Liver (tissue), 9 donors: ENCODE data around the gene RPS6KA4. TPM values are rescaled to one million over a fixed set of nuclear protein-coding genes. Genes with fewer than 3 reads are reported as not detected.
"Not testable (repeated sequence)": the region's sequence is repeated elsewhere in the genome, so short reads cannot be mapped to it uniquely, and the experiment has no call there.

Experiments
- DNase-seq: peaks from one replicate; pipeline ENCODE4 v3.0.0-alpha.2; 2017; ENCODE audit warnings: low spot score
- H3K27ac ChIP-seq, 2 donors: one replicate each; pipeline ENCODE4 v1.7.0; 2013; ENCODE audit warnings: inconsistent platforms in 2 of 2, low read length in 2 of 2, control low read depth in 1 of 2, low read depth in 1 of 2, mild to moderate bottlenecking in 1 of 2
- H3K27me3 ChIP-seq, 4 donors: one replicate each; pipeline versions ENCODE4 v1.6.1 to v1.7.0; 2013; ENCODE audit warnings: low read length in 3 of 4, inconsistent platforms in 1 of 4, mild to moderate bottlenecking in 1 of 4, moderate library complexity in 1 of 4; ENCODE audit not compliant: control insufficient read depth in 4 of 4, insufficient read depth in 4 of 4
- H3K36me3 ChIP-seq, 4 donors: one replicate each; pipeline versions ENCODE4 v1.6.1 to v1.7.0; 2013; ENCODE audit warnings: low read length in 3 of 4, mild to moderate bottlenecking in 3 of 4, low read depth in 1 of 4, moderate library complexity in 1 of 4; ENCODE audit not compliant: control insufficient read depth in 4 of 4, insufficient read depth in 3 of 4
- H3K4me1 ChIP-seq, 4 donors: one replicate each; pipeline versions ENCODE4 v1.6.1 to v1.7.0; 2013; ENCODE audit warnings: low read length in 3 of 4, mild to moderate bottlenecking in 3 of 4, moderate library complexity in 1 of 4; ENCODE audit not compliant: control insufficient read depth in 4 of 4, insufficient read depth in 4 of 4
- H3K4me3 ChIP-seq, 3 donors: one replicate each; pipeline versions ENCODE4 v1.6.1 to v1.7.0; 2013; ENCODE audit warnings: low read length in 3 of 3, control low read depth in 1 of 3, low read depth in 1 of 3, mild to moderate bottlenecking in 1 of 3
- H3K9ac ChIP-seq, 2 donors: one replicate each; pipeline ENCODE4 v1.7.0; 2013; ENCODE audit warnings: low read length in 2 of 2, mild to moderate bottlenecking in 2 of 2, moderate library complexity in 2 of 2, control low read depth in 1 of 2, low read depth in 1 of 2
- H3K9me3 ChIP-seq, 4 donors: one replicate each; pipeline versions ENCODE4 v1.6.1 to v1.7.0; 2013; ENCODE audit warnings: low read length in 3 of 4; ENCODE audit not compliant: control insufficient read depth in 4 of 4
- ATF3 ChIP-seq: IDR thresholded peaks from 2 replicates; pipeline ENCODE4 v1.6.1; 2016; ENCODE audit warnings: antibody characterized with exemption
- CTCF ChIP-seq: fragments of 150-350 bp; IDR thresholded peaks from 2 replicates; pipeline ENCODE4 v1.5.1; 2017; ENCODE audit warnings: improper control_type of control experiment, low read depth, low read length; ENCODE audit not compliant: missing input control
- EGR1 ChIP-seq, 2 donors: IDR thresholded peaks; 2 replicates each; pipeline ENCODE4 v1.6.1; 2016 to 2018; ENCODE audit warnings: antibody characterized with exemption in 2 of 2, low read depth in 2 of 2
- FOXA1 ChIP-seq: IDR thresholded peaks from 2 replicates; pipeline ENCODE4 v1.6.1; 2016; ENCODE audit warnings: antibody characterized with exemption
- FOXA2 ChIP-seq: IDR thresholded peaks from 2 replicates; pipeline ENCODE4 v1.6.1; 2016; ENCODE audit warnings: antibody characterized with exemption
- GABPA ChIP-seq, 2 donors: IDR thresholded peaks in 1 of 2; conservative IDR thresholded peaks in 1 of 2; 2 replicates each; pipeline ENCODE4 v1.6.1; 2016; ENCODE audit warnings: antibody characterized with exemption in 2 of 2, mild to moderate bottlenecking in 1 of 2, moderate library complexity in 1 of 2
- HNF4A ChIP-seq, 2 donors: conservative IDR thresholded peaks; 2 replicates each; pipeline ENCODE4 v1.6.1; 2016; ENCODE audit warnings: antibody characterized with exemption in 2 of 2, mild to moderate bottlenecking in 2 of 2
- HNF4G ChIP-seq: IDR thresholded peaks from 2 replicates; pipeline ENCODE4 v1.6.1; 2016; ENCODE audit warnings: antibody characterized with exemption
- JUND ChIP-seq, 2 donors: IDR thresholded peaks; 2 replicates each; pipeline ENCODE4 v1.6.1; 2016; ENCODE audit warnings: antibody characterized with exemption in 2 of 2
- MAX ChIP-seq: IDR thresholded peaks from 2 replicates; pipeline ENCODE4 v1.6.1; 2016; ENCODE audit warnings: antibody characterized with exemption
- NR2F2 ChIP-seq: IDR thresholded peaks from 2 replicates; pipeline ENCODE4 v1.6.1; 2016; ENCODE audit warnings: antibody characterized with exemption
- RAD21 ChIP-seq, 2 donors: IDR thresholded peaks; 2 replicates each; pipeline ENCODE4 v1.6.1; 2016; ENCODE audit warnings: antibody characterized with exemption in 2 of 2, mild to moderate bottlenecking in 2 of 2
- REST ChIP-seq: IDR thresholded peaks from 2 replicates; pipeline ENCODE4 v1.6.1; 2016; ENCODE audit warnings: antibody characterized with exemption, mild to moderate bottlenecking
- RXRA ChIP-seq, 2 donors: IDR thresholded peaks; 2 replicates each; pipeline ENCODE4 v1.6.1; 2017 to 2018; ENCODE audit warnings: antibody characterized with exemption in 2 of 2, mild to moderate bottlenecking in 1 of 2
- SP1 ChIP-seq: IDR thresholded peaks from 2 replicates; pipeline ENCODE4 v1.6.1; 2018; ENCODE audit warnings: antibody characterized with exemption, mild to moderate bottlenecking
- TAF1 ChIP-seq: conservative IDR thresholded peaks from 2 replicates; pipeline ENCODE4 v1.6.1; 2016; ENCODE audit warnings: antibody characterized with exemption, mild to moderate bottlenecking
- YY1 ChIP-seq: IDR thresholded peaks from 2 replicates; pipeline ENCODE4 v1.6.1; 2016; ENCODE audit warnings: antibody characterized with exemption, mild to moderate bottlenecking
- ZBTB33 ChIP-seq: IDR thresholded peaks from 2 replicates; pipeline ENCODE4 v1.6.1; 2016; ENCODE audit warnings: antibody characterized with exemption
- WGBS: extraction: QIAGEN DNeasy Blood & Tissue Kit; methylation state at CpG from one replicate; pipeline ENCODE4 v1.1.7; 2013; 5-methylcytosine and 5-hydroxymethylcytosine counted together
- polyA plus RNA-seq, 2 donors: library from polyadenylated mRNA; stranded (reverse) in 1 of 2; unstranded in 1 of 2; fragments of 200-250 nt in 1 of 2; fragments of >200 nt in 1 of 2; fragmentation: Nextera tagmentation in 1 of 2; extraction: Ambion mirVana in 1 of 2; gene quantifications; one replicate each; pipeline versions ENCODE4 v1.2.1 to v1.2.3, GENCODE V29; 2013 to 2015
- total RNA-seq, 2 donors: library from RNA; depleted of rRNA; stranded (reverse); fragments of >200 nt; gene quantifications; one replicate each; pipeline ENCODE4 v1.2.3, GENCODE V29; 2014
- donor health status: healthy.
- donor health status: healthy.
- donor health status: healthy.
- donor health status: healthy.
- donor health status: healthy.

The RPS6KA4 gene
- total and polyA plus RNA-seq, 4 donors, result 2.0 to 13.5 (median 10.0) TPM

GRCh38 chr11:64323373-64323772, 35.6 kb upstream of the RPS6KA4 start:
- WGBS, result 77% methylated on average over 5 of the region's 5 CpGs
- H3K9ac ChIP-seq, result no peak overlapping the region
- H3K9me3 ChIP-seq, result no peaks in the 10 kb centered on the region
- no peak for DNase-seq
- H3K27ac ChIP-seq, result no peak overlapping the region
- TF ChIP-seq HNF4A (conservative IDR thresholded peaks at IDR 0.05) (no peak), HNF4G (no peak), CTCF (no peak), NR2F2 (no peak), ATF3 (no peak), GABPA (IDR thresholded peaks at IDR 0.05 in 1 of 2, conservative IDR thresholded peaks at IDR 0.05 in 1 of 2) (no peak), MAX (no peak), REST (no peak), RXRA (IDR thresholded peaks at IDR 0.05) (no peak), FOXA1 (no peak), EGR1 (IDR thresholded peaks at IDR 0.05; ENCODE audit: low read depth in 2 of 2) (no peak), JUND (IDR thresholded peaks at IDR 0.05) (no peak), FOXA2 (no peak), ZBTB33 (no peak), YY1 (no peak), SP1 (no peak), TAF1 (no peak), RAD21 (IDR thresholded peaks at IDR 0.05) (no peak)
- peaks cover 5 to 7% (median 6%) of the 10 kb centered on the region in 4 donors for H3K4me1 ChIP-seq
- no peaks in the 10 kb centered on the region for H3K27me3 ChIP-seq
- H3K4me3 ChIP-seq, result no peak overlapping the region
- peaks cover 0 to 18% (median 3%) of the 10 kb centered on the region in 4 donors for H3K36me3 ChIP-seq

- H3K36me3 ChIP-seq, result peaks cover 0 to 18% (median 3%) of the 10 kb centered on the region in 4 donors
- not testable (repeated sequence) for H3K27me3 ChIP-seq, H3K4me1 ChIP-seq, H3K4me3 ChIP-seq, H3K9me3 ChIP-seq, H3K9ac ChIP-seq, H3K27ac ChIP-seq, DNase-seq
- WGBS, result 86% methylated on average over 4 of the region's 4 CpGs
Measured at GRCh38 chr11:64323984-64324383, 35.0 kb upstream of the RPS6KA4 start.
